ENCODE measurements around the gene CEP112. TPM values are rescaled to one million over a fixed set of nuclear protein-coding genes. Genes with fewer than 3 reads are reported as not detected.

Gene CEP112
- total and polyA plus RNA-seq, 2 donors (not counting 1 experiment from before 2014, with no cell fraction given): 5.4 to 6.4 TPM

GRCh38 chr17:65973237-65973636 lies 218.7 kb downstream of the CEP112 start:
- H4K20me1 ChIP-seq (ENCODE audit: control insufficient read depth, extremely low read depth, insufficient read depth, low read length): no peaks in the 10 kb centered on the region
- H3K4me1 ChIP-seq (ENCODE audit: control insufficient read depth, extremely low read depth, insufficient read depth, low read length): no peaks in the 10 kb centered on the region
- no peak overlapping the region for H2AFZ ChIP-seq (ENCODE audit: low read length)
- H3K79me2 ChIP-seq (ENCODE audit: control insufficient read depth, insufficient read depth, low read length): no peaks in the 10 kb centered on the region
- H3K9ac ChIP-seq (ENCODE audit: insufficient read depth, low read length): no peak overlapping the region
- peak in 1 of 2 donors; percentile 19 for DNase-seq (ENCODE audit: low read depth in 2 of 2)
- H3K27ac ChIP-seq (ENCODE audit: insufficient read depth, low read length): no peak overlapping the region
- no peak overlapping the region for H3K4me3 ChIP-seq (replicated peaks in 1 of 4; ENCODE audit: control extremely low read depth in 1 of 4, insufficient read depth in 1 of 4, low read depth in 3 of 4, low read length in 4 of 4)
- H3K27me3 ChIP-seq (ENCODE audit: control insufficient read depth, insufficient read depth, low read length): no peaks in the 10 kb centered on the region
- TF ChIP-seq EZH2 (IDR thresholded peaks at IDR 0.05; ENCODE audit: low read length, missing control alignments) (no peak), CTCF (conservative IDR thresholded peaks at IDR 0.05 in 1 of 2, IDR thresholded peaks at IDR 0.05 in 1 of 2; ENCODE audit: low read depth in 1 of 2, low read length in 2 of 2) (no peak)
- H3K4me2 ChIP-seq (ENCODE audit: extremely low read depth, insufficient read depth, low read length): no peak overlapping the region
- H3K36me3 ChIP-seq (ENCODE audit: control insufficient read depth, insufficient read depth, low read length): no peaks in the 10 kb centered on the region
- peaks cover 6% of the 10 kb centered on the region for H3K9me3 ChIP-seq (ENCODE audit: control insufficient read depth, insufficient read depth, low read depth, low read length)

GRCh38 chr17:65967372-65967771 lies 224.6 kb downstream of the CEP112 start:
- H3K4me3 ChIP-seq (replicated peaks in 1 of 4; ENCODE audit: control extremely low read depth in 1 of 4, insufficient read depth in 1 of 4, low read depth in 3 of 4, low read length in 4 of 4): no peak overlapping the region
- H3K79me2 ChIP-seq (ENCODE audit: control insufficient read depth, insufficient read depth, low read length): no peaks in the 10 kb centered on the region
- DNase-seq (ENCODE audit: low read depth in 2 of 2): no peak
- H3K4me2 ChIP-seq (ENCODE audit: extremely low read depth, insufficient read depth, low read length): no peak overlapping the region
- no peak for TF ChIP-seq EZH2 (IDR thresholded peaks at IDR 0.05; ENCODE audit: low read length, missing control alignments)
- no peak for TF ChIP-seq CTCF (conservative IDR thresholded peaks at IDR 0.05 in 1 of 2, IDR thresholded peaks at IDR 0.05 in 1 of 2; ENCODE audit: low read depth in 1 of 2, low read length in 2 of 2)
- H3K4me1 ChIP-seq (ENCODE audit: control insufficient read depth, extremely low read depth, insufficient read depth, low read length): no peaks in the 10 kb centered on the region
- no peaks in the 10 kb centered on the region for H3K27me3 ChIP-seq (ENCODE audit: control insufficient read depth, insufficient read depth, low read length)
- no peak overlapping the region for H2AFZ ChIP-seq (ENCODE audit: low read length)
- peaks cover 6% of the 10 kb centered on the region for H3K9me3 ChIP-seq (ENCODE audit: control insufficient read depth, insufficient read depth, low read depth, low read length)
- H3K36me3 ChIP-seq (ENCODE audit: control insufficient read depth, insufficient read depth, low read length): no peaks in the 10 kb centered on the region
- no peaks in the 10 kb centered on the region for H4K20me1 ChIP-seq (ENCODE audit: control insufficient read depth, extremely low read depth, insufficient read depth, low read length)
- no peak overlapping the region for H3K27ac ChIP-seq (ENCODE audit: insufficient read depth, low read length)
- no peak overlapping the region for H3K9ac ChIP-seq (ENCODE audit: insufficient read depth, low read length)

- Histone ChIP-seq H3K27ac (ENCODE audit: insufficient read depth, low read length) (no peak overlapping the region), H3K4me3 (replicated peaks in 1 of 4; ENCODE audit: control extremely low read depth in 1 of 4, insufficient read depth in 1 of 4, low read depth in 3 of 4, low read length in 4 of 4) (no peak overlapping the region), H3K9ac (ENCODE audit: insufficient read depth, low read length) (no peak overlapping the region), H2AFZ (ENCODE audit: low read length) (no peak overlapping the region), H3K4me1 (ENCODE audit: control insufficient read depth, extremely low read depth, insufficient read depth, low read length) (no peaks in the 10 kb centered on the region), H4K20me1 (ENCODE audit: control insufficient read depth, extremely low read depth, insufficient read depth, low read length) (no peaks in the 10 kb centered on the region), H3K36me3 (ENCODE audit: control insufficient read depth, insufficient read depth, low read length) (no peaks in the 10 kb centered on the region), H3K9me3 (ENCODE audit: control insufficient read depth, insufficient read depth, low read depth, low read length) (peaks cover 6% of the 10 kb centered on the region), H3K79me2 (ENCODE audit: control insufficient read depth, insufficient read depth, low read length) (no peaks in the 10 kb centered on the region), H3K27me3 (ENCODE audit: control insufficient read depth, insufficient read depth, low read length) (no peaks in the 10 kb centered on the region), H3K4me2 (ENCODE audit: extremely low read depth, insufficient read depth, low read length) (no peak overlapping the region)
- TF ChIP-seq CTCF (conservative IDR thresholded peaks at IDR 0.05 in 1 of 2, IDR thresholded peaks at IDR 0.05 in 1 of 2; ENCODE audit: low read depth in 1 of 2, low read length in 2 of 2): no peak
- TF ChIP-seq EZH2 (IDR thresholded peaks at IDR 0.05; ENCODE audit: low read length, missing control alignments): no peak
- peak in 1 of 2 donors; percentile 16 for DNase-seq (ENCODE audit: low read depth in 2 of 2)
These were observed 225.7 kb downstream of the CEP112 start for GRCh38 chr17:65966072-65966695.

Measured in fibroblast of lung (primary cell).